Measurements from ENCODE around the gene OVCH2. TPM values are rescaled to one million over a fixed set of nuclear protein-coding genes. Genes with fewer than 3 reads are reported as not detected.

OVCH2 gene
- total and polyA plus RNA-seq, 7 donors = not detected

DNA sequence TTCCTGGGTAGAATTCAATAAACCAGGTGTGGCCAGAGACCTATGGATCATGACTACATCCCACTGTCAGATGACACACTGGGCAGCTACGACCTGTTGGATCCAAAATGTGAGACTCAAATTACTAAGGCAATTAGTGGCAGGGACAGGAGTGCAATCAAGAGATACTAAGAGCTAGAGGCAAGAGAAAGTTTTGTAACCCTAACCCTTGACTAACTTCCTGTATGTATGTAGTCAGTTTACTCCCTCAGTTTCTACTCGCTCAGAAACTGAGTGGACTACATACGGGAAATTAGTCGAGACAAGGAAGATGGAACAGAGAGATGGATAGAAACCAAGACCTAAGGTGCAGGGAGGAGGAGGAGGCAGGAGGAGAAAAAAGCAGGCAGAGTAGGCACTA lies 35.6 kb downstream of the OVCH2 start:
- ATAC-seq = no peak
- Histone ChIP-seq H3K27ac (no peak overlapping the region), H3K9me3 (no peaks in the 10 kb centered on the region), H3K27me3 (ENCODE audit: insufficient read depth in 3 of 3, low read length in 2 of 3) (peaks cover 0 to 10% (median 5%) of the 10 kb centered on the region in 3 donors), H3K4me1 (no peaks in the 10 kb centered on the region), H3K36me3 (ENCODE audit: insufficient read depth in 1 of 2, low read depth in 1 of 2) (peaks cover 0 to 33% of the 10 kb centered on the region in 2 donors), H3K4me3 (no peak overlapping the region)
- WGBS, 3 donors = 54 to 67% (median 59%) methylated on average over 4 of the region's 4 CpGs
- no peak for DNase-seq
- TF ChIP-seq, protein P1, sequence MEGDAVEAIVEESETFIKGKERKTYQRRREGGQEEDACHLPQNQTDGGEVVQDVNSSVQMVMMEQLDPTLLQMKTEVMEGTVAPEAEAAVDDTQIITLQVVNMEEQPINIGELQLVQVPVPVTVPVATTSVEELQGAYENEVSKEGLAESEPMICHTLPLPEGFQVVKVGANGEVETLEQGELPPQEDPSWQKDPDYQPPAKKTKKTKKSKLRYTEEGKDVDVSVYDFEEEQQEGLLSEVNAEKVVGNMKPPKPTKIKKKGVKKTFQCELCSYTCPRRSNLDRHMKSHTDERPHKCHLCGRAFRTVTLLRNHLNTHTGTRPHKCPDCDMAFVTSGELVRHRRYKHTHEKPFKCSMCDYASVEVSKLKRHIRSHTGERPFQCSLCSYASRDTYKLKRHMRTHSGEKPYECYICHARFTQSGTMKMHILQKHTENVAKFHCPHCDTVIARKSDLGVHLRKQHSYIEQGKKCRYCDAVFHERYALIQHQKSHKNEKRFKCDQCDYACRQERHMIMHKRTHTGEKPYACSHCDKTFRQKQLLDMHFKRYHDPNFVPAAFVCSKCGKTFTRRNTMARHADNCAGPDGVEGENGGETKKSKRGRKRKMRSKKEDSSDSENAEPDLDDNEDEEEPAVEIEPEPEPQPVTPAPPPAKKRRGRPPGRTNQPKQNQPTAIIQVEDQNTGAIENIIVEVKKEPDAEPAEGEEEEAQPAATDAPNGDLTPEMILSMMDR (IDR thresholded peaks at IDR 0.05) = no peak
- intact Hi-C loops (cut with DNase I) = loop anchor here in 1 of 2 donors (10.0 kb wide), 1 partner anchor 216 kb away; no protein-coding TSS in a partner anchor

DNA sequence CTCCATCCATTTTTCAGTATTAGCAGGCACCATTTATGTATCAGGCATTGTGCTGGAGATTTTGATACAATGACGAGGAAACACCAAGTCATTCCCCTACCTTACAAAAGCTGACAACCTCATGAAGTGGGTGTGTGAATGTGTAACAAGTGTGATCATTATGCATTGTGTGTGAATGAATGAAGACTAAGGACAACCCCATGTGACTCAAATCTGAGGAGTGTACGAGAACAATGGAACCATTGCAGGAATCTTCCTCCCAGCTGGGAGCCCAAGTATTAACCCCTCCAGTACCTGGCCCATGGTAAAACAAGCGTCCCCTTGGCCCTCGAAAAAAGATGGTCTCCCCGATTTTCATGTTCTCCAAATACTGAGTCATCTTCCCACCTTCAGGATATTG lies 37.4 kb downstream of the OVCH2 start:
- 71 to 73% (median 72%) methylated on average over 5 of the region's 5 CpGs for WGBS, 3 donors
- TF ChIP-seq, protein P1 (IDR thresholded peaks at IDR 0.05) = no peak
- Histone ChIP-seq H3K36me3 (ENCODE audit: insufficient read depth in 1 of 2, low read depth in 1 of 2) (peaks cover 3 to 45% of the 10 kb centered on the region in 2 donors), H3K4me3 (no peak overlapping the region), H3K27me3 (ENCODE audit: insufficient read depth in 3 of 3, low read length in 2 of 3) (peaks cover 0 to 9% (median 5%) of the 10 kb centered on the region in 3 donors), H3K9me3 (no peaks in the 10 kb centered on the region), H3K4me1 (no peaks in the 10 kb centered on the region), H3K27ac (no peak overlapping the region)
- ATAC-seq (no peak), DNase-seq (no peak)
- intact Hi-C loops (cut with DNase I) = loop anchor here (5.0 kb wide), 2 partner anchors 102 to 157 kb away; partner anchors contain the start of gene PPFIBP2 (in 1 of the 2)

DNA sequence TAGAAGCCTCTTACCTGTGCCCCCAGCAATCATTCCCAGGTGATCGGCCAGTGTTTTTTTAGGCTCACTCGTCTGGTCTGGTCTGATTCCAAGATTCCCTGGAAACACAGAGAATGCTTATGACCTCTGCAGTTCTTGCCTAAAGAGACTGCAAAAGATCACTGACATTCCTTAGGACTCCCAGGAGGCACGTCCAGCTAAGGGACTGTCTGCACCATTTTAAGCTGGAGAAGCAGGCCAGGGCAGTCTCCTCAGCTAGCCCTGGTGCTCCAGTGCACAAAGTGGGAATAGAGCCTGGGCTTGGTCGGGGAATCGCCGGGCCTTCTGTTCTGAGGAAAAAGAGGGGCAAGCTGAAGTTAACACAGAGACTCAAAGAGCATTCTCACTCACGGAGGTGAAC lies 37.8 kb downstream of the OVCH2 start:
- peaks cover 3 to 45% of the 10 kb centered on the region in 2 donors for H3K36me3 ChIP-seq (ENCODE audit: insufficient read depth in 1 of 2, low read depth in 1 of 2)
- no peak overlapping the region for H3K27ac ChIP-seq
- no peaks in the 10 kb centered on the region for H3K9me3 ChIP-seq
- DNase-seq (no peak), ATAC-seq (no peak)
- intact Hi-C loops (cut with DNase I) = loop anchor here (5.0 kb wide), 2 partner anchors 101 to 156 kb away; partner anchors contain the start of gene PPFIBP2 (in 1 of the 2)
- H3K27me3 ChIP-seq (ENCODE audit: insufficient read depth in 3 of 3, low read length in 2 of 3) = peaks cover 0 to 5% (median 5%) of the 10 kb centered on the region in 3 donors
- TF ChIP-seq, protein P1 (IDR thresholded peaks at IDR 0.05) = no peak
- no peak overlapping the region for H3K4me3 ChIP-seq
- 65 to 68% (median 67%) methylated on average over 7 of the region's 7 CpGs for WGBS, 3 donors
- H3K4me1 ChIP-seq = no peaks in the 10 kb centered on the region

DNA sequence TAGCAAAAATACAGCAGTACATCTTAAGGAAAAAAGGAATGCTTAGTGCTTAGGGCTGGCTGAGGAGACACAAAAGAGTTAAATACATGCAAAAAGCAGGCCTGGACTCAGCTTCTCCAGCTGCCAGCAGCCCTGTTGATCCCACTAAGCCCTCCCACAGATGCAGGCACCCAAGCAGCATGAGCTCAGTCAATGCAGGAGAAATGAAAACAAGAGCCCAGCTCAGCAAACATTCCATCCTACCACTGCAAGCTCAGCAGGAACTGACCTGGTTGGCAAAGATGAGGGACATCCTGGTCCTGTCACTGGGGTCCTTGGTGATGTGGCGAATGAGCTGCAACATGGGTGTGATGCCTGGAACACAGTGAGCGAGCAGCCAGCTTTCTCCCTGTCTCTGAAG lies 38.8 kb downstream of the OVCH2 start:
- intact Hi-C loops (cut with DNase I) = loop anchor here (5.0 kb wide), 2 partner anchors 100 to 155 kb away; partner anchors contain the start of gene PPFIBP2 (in 1 of the 2)
- 78 to 88% (median 87%) methylated on average over 2 of the region's 2 CpGs for WGBS, 3 donors

More for the DNA sequence above, 38.8 kb downstream of the OVCH2 start:
- no peaks in the 10 kb centered on the region for H3K4me1 ChIP-seq
- H3K4me3 ChIP-seq = no peak overlapping the region
- no peaks in the 10 kb centered on the region for H3K9me3 ChIP-seq
- ATAC-seq (no peak), DNase-seq (no peak)
- peaks cover 3 to 45% of the 10 kb centered on the region in 2 donors for H3K36me3 ChIP-seq (ENCODE audit: insufficient read depth in 1 of 2, low read depth in 1 of 2)
- H3K27ac ChIP-seq = no peak overlapping the region
- TF ChIP-seq, protein P1 (IDR thresholded peaks at IDR 0.05) = no peak
- no peaks in the 10 kb centered on the region for H3K27me3 ChIP-seq (ENCODE audit: insufficient read depth in 3 of 3, low read length in 2 of 3)
